GM23338 (cell line): ENCODE measurements around the gene CELSR1. TPM values are rescaled to one million over a fixed set of nuclear protein-coding genes. Genes with fewer than 3 reads are reported as not detected.

Source experiments
- ATAC-seq: fragments of 200-7000 bp; cut with Tn5 transposase; 3 replicates; pipeline ENCODE4 v1.9.1; 2020
- DNase-seq: peaks from one replicate; pipeline ENCODE4 v3.0.0-alpha.2; 2015; ENCODE audit warnings: low spot score
- H2AFZ ChIP-seq: fragments of 200-600 bp; sonication (generic); 2 replicates; pipeline ENCODE4 v1.8.0; 2016; ENCODE audit warnings: antibody characterized with exemption, mild to moderate bottlenecking, moderate library complexity
- H3F3A ChIP-seq: fragments of 200-600 bp; sonication (generic); replicated peaks from 2 replicates; pipeline ENCODE4 v1.8.0; 2017; ENCODE audit warnings: antibody characterized with exemption, mixed run types, low read depth
- H3K27ac ChIP-seq: fragments of 200-600 bp; sonication (generic); 2 replicates; pipeline ENCODE4 v1.6.1; 2016; ENCODE audit warnings: low read depth
- H3K27me3 ChIP-seq: fragments of 200-600 bp; sonication (generic); 2 replicates; pipeline ENCODE4 v1.8.0; 2016; ENCODE audit warnings: mild to moderate bottlenecking, mixed run types, moderate library complexity; ENCODE audit not compliant: insufficient read depth
- H3K36me3 ChIP-seq: fragments of 200-600 bp; sonication (generic); 2 replicates; pipeline ENCODE4 v1.8.0; 2016; ENCODE audit warnings: mild to moderate bottlenecking; ENCODE audit not compliant: insufficient read depth
- H3K4me1 ChIP-seq: fragments of 200-600 bp; sonication (generic); 2 replicates; pipeline ENCODE4 v1.8.0; 2016; ENCODE audit warnings: mild to moderate bottlenecking, moderate library complexity; ENCODE audit not compliant: insufficient read depth
- H3K4me2 ChIP-seq: fragments of 200-600 bp; sonication (generic); 2 replicates; pipeline ENCODE4 v1.7.1; 2017; ENCODE audit warnings: mixed run types
- H3K4me3 ChIP-seq: fragments of 200-600 bp; sonication (generic); 2 replicates; pipeline ENCODE4 v1.6.1; 2016; ENCODE audit warnings: mixed run types
- H3K79me2 ChIP-seq: fragments of 200-600 bp; sonication (generic); replicated peaks from 2 replicates; pipeline ENCODE4 v1.8.0; 2017; ENCODE audit warnings: mild to moderate bottlenecking; ENCODE audit not compliant: insufficient read depth
- H3K9me2 ChIP-seq: fragments of 200-600 bp; sonication (generic); 2 replicates; pipeline ENCODE4 v1.8.0; 2017; ENCODE audit not compliant: insufficient read depth
- H4K20me1 ChIP-seq: fragments of 200-600 bp; sonication (generic); replicated peaks from 2 replicates; pipeline ENCODE4 v1.8.0; 2017; ENCODE audit warnings: mild to moderate bottlenecking; ENCODE audit not compliant: insufficient read depth
- H3K27ac Mint-ChIP-seq: 2 replicates; pipeline ENCODE4 v1.8.0; 2020; ENCODE audit warnings: inconsistent platforms, mild to moderate bottlenecking, moderate library complexity, mixed read lengths
- H3K27me3 Mint-ChIP-seq: 3 replicates; pipeline ENCODE4 v1.8.0; 2022; ENCODE audit warnings: low read depth, mild to moderate bottlenecking, moderate library complexity, mixed read lengths, inconsistent platforms; ENCODE audit not compliant: insufficient read depth, poor library complexity
- H3K36me3 Mint-ChIP-seq: 3 replicates; pipeline ENCODE4 v1.8.0; 2021; ENCODE audit warnings: low read depth, mild to moderate bottlenecking, inconsistent platforms, moderate library complexity, mixed read lengths
- H3K4me1 Mint-ChIP-seq: 3 replicates; pipeline ENCODE4 v1.8.0; 2020; ENCODE audit warnings: mild to moderate bottlenecking, inconsistent platforms, mixed read lengths
- H3K4me3 Mint-ChIP-seq: 3 replicates; pipeline ENCODE4 v1.8.0; 2021; ENCODE audit warnings: moderate library complexity, mild to moderate bottlenecking, inconsistent platforms, mixed read lengths
- H3K9me3 Mint-ChIP-seq: 3 replicates; pipeline ENCODE4 v1.8.0; 2020; ENCODE audit warnings: moderate library complexity, mild to moderate bottlenecking, inconsistent platforms, mixed read lengths
- CREB1 ChIP-seq: fragments of 250-450 bp; sonication (Bioruptor Pico); IDR thresholded peaks from 2 replicates; pipeline ENCODE4 v1.5.0; 2020; ENCODE audit warnings: low read depth, mild to moderate bottlenecking, moderate library complexity
- CTCF ChIP-seq, 2 experiments: fragments of 200-600 bp in 1 of 2; sonication (generic) in 1 of 2; conservative IDR thresholded peaks; 2 replicates each; pipeline versions ENCODE4 v1.5.1 to v1.6.1; 2016 to 2017; ENCODE audit warnings: antibody characterized with exemption in 2 of 2, low read depth in 2 of 2, mild to moderate bottlenecking in 2 of 2, moderate library complexity in 1 of 2
- ETS1 ChIP-seq: IDR thresholded peaks from 2 replicates; pipeline ENCODE4 v1.6.1; 2016; ENCODE audit warnings: antibody characterized with exemption
- EZH2 ChIP-seq: fragments of 200-600 bp; sonication (generic); IDR thresholded peaks from one replicate; pipeline ENCODE4 v1.8.0; 2017; ENCODE audit warnings: antibody characterized with exemption, mild to moderate bottlenecking, low read depth; ENCODE audit not compliant: unreplicated experiment
- EZH2phosphoT487 ChIP-seq: fragments of 200-600 bp; sonication (generic); IDR thresholded peaks from one replicate; pipeline ENCODE4 v1.8.1; 2018; ENCODE audit warnings: antibody characterized with exemption; ENCODE audit not compliant: unreplicated experiment
- JUNB ChIP-seq: IDR thresholded peaks from one replicate; pipeline ENCODE4 v1.6.1; 2016; ENCODE audit warnings: antibody characterized with exemption; ENCODE audit not compliant: unreplicated experiment
- NANOG ChIP-seq: IDR thresholded peaks from 2 replicates; pipeline ENCODE4 v1.6.1; 2016; ENCODE audit warnings: antibody characterized with exemption, borderline replicate concordance
- POLR2AphosphoS5 ChIP-seq: IDR thresholded peaks from 2 replicates; pipeline ENCODE4 v1.6.1; 2016; ENCODE audit warnings: antibody characterized with exemption, low read depth
- REST ChIP-seq: IDR thresholded peaks from one replicate; pipeline ENCODE4 v1.6.1; 2018; ENCODE audit warnings: antibody characterized with exemption; ENCODE audit not compliant: unreplicated experiment
- STAT1 ChIP-seq: IDR thresholded peaks from one replicate; pipeline ENCODE4 v1.6.1; 2016; ENCODE audit warnings: antibody characterized with exemption; ENCODE audit not compliant: unreplicated experiment
- ZNF114 ChIP-seq: fragments of 250-450 bp; sonication (Bioruptor Pico); IDR thresholded peaks from 2 replicates; pipeline ENCODE4 v1.5.0; 2020; ENCODE audit warnings: mild to moderate bottlenecking, moderate library complexity
- ZNF331 ChIP-seq: fragments of 250-450 bp; sonication (Bioruptor Pico); IDR thresholded peaks from 2 replicates; pipeline ENCODE4 v1.5.0; 2020; ENCODE audit warnings: low read depth, mild to moderate bottlenecking, moderate library complexity
- ZNF462 ChIP-seq: fragments of 250-450 bp; sonication (Bioruptor Pico); IDR thresholded peaks from 2 replicates; pipeline ENCODE4 v1.5.0; 2020; ENCODE audit warnings: mild to moderate bottlenecking, moderate library complexity
- polyA plus RNA-seq: library from polyadenylated mRNA; unstranded; fragments of >200 nt; fragmentation: Nextera tagmentation; extraction: Ambion mirVana; gene quantifications from 2 replicates; pipeline ENCODE4 v1.2.1, GENCODE V29; 2016
- total RNA-seq: library from RNA; depleted of rRNA; stranded (reverse); fragments of >200 nt; shearing (Covaris generic); gene quantifications from 2 replicates; pipeline ENCODE4 v1.2.3, GENCODE V29; 2014

CELSR1 gene
- total and polyA plus RNA-seq, 2 experiments from 2014 or later = 4.8 to 20.4 TPM

- no peaks in the 10 kb centered on the region for H3K9me2 ChIP-seq
- DNase-seq (no peak), ATAC-seq (no peak)
- Mint-ChIP-seq H3K4me3 (no peak overlapping the region), H3K4me1 (peaks cover 56% of the 10 kb centered on the region), H3K27ac (no peak overlapping the region), H3K9me3 (no peaks in the 10 kb centered on the region), H3K27me3 (peaks cover 23% of the 10 kb centered on the region), H3K36me3 (no peaks in the 10 kb centered on the region)
- no peak overlapping the region for H3K27ac ChIP-seq
- no peaks in the 10 kb centered on the region for H3K36me3 ChIP-seq
- H2AFZ ChIP-seq = no peak overlapping the region
- H3K4me2 ChIP-seq = no peak overlapping the region
- H3K79me2 ChIP-seq = peaks cover 46% of the 10 kb centered on the region
- peaks cover 4% of the 10 kb centered on the region; the same call in 1 of the 2 replicates for H4K20me1 ChIP-seq
- H3F3A ChIP-seq = no peaks in the 10 kb centered on the region
- peaks cover 12% of the 10 kb centered on the region for H3K27me3 ChIP-seq
- no peak overlapping the region for H3K4me3 ChIP-seq
- peaks cover 22% of the 10 kb centered on the region; the same call in 1 of the 2 replicates for H3K4me1 ChIP-seq
- TF ChIP-seq ZNF331 (CRISPR knock-in tag) (no peak), JUNB (no peak), CREB1 (no peak), ZNF462 (CRISPR knock-in tag) (no peak), NANOG (no peak), STAT1 (no peak), REST (no peak), POLR2AphosphoS5 (no peak), CTCF (conservative IDR thresholded peaks at IDR 0.05; ENCODE audit: low read depth in 2 of 2) (no peak), ETS1 (no peak), EZH2phosphoT487 (no peak), ZNF114 (CRISPR knock-in tag) (no peak), EZH2 (no peak)
Observed at GRCh38 chr22:46579751-46580449, 42.5 kb upstream of the CELSR1 start.
